ENCODE results near the gene ELF5.
A peak's percentile ranks its signal among the peaks of the same experiment; 100 is the strongest.

Gene ELF5

DNA sequence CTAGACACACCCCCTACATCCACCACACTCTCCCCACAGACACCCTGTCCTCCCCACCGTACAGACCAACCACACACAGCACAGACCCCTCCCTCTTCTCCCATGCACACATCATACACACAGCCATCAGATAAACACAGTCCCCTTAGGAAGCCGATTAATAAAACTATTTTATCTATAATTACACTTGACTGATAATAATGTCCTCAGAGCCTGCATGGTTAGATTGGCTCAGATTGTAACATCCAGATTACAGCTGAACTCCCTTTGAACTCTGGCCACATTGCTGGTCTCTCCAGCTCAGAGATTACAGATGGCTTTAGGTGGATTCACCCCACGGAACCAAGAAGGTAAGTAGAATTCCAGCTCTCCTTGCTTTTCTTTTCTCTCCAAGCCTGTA, 9.5 kb upstream of the ELF5 start:
- DNase-seq (ENCODE audit: insufficient read length, low spot score) (no peak), FAIRE-seq (no peak)

DNA sequence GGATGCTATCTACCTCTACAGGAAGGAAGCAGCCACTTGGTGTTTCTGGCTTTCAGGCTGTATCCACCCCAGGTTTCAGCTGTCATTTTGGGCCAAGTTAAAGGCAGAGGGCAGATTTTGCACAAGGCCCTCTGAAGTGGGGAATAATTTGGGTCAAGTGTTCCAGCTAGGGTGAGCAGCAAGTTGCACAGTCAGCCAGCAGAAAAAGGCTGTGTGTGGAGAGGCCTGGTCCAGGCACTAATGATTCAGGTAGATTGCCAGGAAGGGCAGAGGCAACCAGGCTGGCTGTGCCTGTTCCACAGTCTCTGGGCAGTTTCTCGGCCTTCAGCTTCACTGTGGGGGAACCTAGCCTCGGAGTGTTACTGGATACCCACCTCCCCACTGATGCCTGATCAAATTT, 8.6 kb upstream of the ELF5 start:
- FAIRE-seq: no peak
- no peak for DNase-seq (ENCODE audit: insufficient read length, low spot score)

DNA sequence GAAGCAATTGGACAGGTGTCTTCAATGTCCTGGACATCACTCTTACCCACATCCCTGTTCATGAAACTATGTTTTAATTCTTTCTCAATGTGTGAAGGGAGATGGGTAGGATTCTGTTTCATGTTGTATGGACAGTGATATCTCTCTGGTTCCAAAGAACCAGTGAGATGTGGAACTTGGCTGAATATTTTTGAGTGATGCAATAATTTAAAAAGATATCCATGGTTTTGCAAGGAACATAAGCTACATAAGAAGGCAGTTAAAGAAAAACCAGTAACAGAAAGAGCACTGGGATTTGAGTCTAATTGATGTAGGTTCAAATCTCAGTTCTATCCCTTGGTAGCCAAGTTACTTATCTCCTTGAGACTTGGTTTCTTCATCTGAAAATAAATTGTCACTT, 7.7 kb upstream of the ELF5 start:
- DNase-seq (ENCODE audit: insufficient read length, low spot score) (no peak), FAIRE-seq (no peak)

DNA sequence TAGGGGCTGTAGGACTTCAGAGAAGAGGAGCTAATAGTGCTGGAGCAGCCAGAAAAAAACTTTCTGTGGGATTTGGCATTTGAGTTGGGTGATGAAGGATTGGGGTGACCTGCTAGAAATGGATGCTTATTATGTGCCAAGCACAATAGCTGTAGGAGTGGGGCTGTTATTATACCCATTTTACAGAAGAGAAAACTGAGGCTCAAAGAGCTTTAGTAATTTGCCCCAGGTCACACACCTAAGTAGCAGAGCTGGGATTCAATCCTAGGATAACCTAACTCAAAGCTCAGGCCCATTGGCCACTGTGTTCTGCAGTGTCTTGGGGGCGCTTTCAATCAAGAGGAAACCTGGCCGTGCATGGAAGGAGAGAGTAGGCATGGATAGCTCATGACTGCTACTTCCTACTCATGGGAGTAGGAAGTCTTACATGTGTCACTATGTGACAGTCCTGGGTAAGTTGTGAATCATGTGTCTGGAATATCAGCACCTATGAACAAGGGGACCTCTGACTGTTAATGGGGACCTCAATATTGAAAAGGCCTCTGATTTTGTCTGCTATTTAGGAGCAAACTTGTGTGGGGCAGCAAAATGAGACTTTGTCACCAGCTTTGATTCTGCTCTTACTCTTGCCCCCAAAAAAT, 6.1 kb upstream of the ELF5 start:
- DNase-seq (ENCODE audit: insufficient read length, low spot score) (no peak), FAIRE-seq (no peak)

DNA sequence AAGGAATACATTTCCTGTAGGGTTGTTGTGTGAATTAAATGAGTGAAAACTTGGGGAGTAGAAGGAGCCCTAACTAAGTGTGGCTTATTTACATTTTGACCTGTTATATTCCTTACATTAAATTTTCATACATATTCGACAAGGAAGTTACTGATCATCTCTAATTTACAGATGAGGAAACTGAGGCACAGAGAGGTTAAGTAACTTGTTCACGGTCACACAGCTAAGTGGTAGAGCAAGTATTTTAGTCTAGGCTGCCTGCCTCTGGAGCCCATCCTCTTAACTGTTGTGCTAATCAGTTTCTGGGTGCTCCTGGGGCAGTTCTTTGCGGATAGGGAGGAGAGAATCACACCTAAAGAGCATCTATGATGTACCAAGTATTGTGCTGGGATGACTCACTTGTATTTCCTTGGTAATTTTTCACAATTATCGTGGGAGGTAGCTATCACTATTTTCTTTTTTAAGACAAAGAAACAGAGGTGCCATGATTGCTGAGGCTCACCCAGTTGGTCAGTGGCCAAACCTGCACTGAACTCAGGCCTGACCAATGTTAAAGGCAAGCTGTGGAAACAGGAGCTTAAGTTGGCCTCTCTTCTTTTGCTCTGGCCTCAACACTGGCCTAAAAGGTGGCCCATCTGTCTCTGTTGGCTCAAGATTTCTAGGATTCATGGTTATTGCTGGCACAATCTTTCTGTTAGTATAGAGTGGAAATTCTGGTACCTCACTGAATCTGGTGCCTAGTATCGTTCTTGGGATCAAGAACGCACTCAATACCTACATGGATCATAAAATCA, 2.9 kb upstream of the ELF5 start:
- FAIRE-seq: no peak
- no peak for DNase-seq (ENCODE audit: insufficient read length, low spot score)

DNA sequence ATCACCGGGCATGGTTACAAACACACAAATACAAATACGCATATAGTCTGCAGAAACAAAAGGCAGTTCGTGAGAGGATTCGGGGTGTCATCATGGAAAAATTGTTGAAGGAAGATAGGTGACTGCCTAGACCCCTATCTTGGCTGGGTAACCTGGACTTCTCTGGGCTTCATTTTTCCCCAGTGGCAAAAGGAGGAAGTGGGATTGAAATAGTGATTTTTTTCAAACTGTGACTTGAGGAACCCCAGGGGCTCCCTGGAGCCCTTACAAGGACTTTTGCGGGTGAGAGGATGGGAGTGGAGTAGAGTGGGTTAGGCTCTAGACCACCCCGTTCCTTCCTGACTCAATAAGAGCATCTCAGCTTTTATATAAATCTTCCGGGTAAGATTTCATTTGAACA, 1.0 kb upstream of the ELF5 start:
- FAIRE-seq (no peak), DNase-seq (ENCODE audit: insufficient read length, low spot score) (no peak)

DNA sequence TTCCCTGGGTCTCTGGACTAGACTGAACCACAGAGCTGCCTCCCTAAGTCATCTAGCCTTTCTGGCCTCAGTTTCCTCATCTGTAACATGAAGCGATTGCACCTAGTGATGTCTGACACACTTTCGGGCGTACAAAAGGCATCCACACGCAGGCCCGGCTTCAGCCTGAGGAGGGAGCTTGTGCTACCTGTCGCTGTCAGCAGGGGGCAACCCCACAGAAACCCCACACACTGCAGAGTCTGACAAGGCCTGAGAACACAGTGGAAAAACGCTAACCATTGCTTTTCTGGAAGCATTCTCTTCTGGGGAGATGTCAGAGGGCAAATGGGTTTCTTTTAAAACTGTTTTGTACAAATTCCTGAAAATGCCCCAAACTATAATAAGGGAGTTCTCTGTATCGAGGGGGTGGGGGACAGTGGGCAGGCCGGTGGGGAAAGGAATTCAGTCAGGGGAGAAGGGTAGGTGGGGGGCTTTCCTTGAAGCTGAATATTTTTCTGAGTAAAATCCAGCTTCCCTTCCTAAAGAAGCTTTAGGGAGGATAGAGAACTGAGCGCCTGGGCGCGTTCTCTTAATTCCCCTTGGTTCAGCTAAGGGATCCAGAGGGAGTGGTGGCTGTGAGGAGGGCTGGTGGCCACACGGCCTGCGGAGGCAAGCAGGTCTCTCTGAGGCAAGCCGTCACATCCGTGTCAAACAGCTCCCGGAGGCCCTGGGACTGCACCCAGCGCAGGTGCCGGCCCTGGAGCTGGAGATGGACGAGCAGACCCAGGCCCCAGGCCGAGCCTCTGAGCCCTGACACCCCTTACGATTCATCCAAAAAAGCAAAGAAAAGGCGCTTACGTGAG, 533 bp downstream of the ELF5 start:
- FAIRE-seq: peak; percentile 62

DNA sequence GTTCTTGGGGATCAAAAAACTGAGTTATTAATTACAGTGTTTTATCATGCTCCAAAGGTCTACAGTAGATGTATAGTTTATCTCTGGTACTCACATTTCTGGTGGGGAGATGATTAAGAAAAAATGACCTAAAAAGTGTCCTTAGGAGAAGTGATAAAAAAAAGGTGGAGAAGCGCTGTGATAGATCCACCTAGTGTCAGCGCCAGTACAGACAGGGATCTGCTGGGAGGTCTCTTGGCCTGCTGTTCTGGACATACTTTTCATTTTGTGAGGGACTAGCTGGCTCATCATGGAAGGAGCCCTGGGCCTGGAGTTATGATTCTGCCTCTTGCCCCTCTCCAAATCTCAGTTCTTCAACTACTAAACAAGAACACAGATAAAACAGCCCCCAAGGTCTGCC, 2.9 kb downstream of the ELF5 start:
- no peak for FAIRE-seq
- DNase-seq (ENCODE audit: insufficient read length, low spot score): no peak

More for the DNA sequence above, 533 bp downstream of the ELF5 start:
- peak; percentile 64 for DNase-seq (ENCODE audit: insufficient read length, low spot score)

DNA sequence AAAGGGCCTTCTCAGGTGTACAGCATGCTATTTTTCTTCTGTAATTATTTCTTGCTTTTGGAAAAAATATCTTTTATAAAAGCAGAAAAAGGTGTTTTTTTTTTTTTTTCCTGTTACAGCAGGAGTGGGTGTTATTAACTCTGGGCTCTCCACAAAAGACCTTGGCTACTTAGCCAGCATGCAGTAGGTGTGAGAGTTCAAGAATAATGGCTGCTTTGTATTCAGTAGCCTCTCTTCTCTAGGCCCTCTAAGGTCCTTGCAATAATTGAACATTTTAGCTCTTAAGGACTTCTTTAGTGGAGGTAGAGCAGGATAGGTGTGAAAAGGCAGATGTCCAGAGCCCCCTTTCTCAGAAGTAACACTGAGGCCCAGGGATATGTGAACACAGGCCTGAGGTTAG, 3.4 kb downstream of the ELF5 start:
- no peak for DNase-seq (ENCODE audit: insufficient read length, low spot score)
- no peak for FAIRE-seq

DNA sequence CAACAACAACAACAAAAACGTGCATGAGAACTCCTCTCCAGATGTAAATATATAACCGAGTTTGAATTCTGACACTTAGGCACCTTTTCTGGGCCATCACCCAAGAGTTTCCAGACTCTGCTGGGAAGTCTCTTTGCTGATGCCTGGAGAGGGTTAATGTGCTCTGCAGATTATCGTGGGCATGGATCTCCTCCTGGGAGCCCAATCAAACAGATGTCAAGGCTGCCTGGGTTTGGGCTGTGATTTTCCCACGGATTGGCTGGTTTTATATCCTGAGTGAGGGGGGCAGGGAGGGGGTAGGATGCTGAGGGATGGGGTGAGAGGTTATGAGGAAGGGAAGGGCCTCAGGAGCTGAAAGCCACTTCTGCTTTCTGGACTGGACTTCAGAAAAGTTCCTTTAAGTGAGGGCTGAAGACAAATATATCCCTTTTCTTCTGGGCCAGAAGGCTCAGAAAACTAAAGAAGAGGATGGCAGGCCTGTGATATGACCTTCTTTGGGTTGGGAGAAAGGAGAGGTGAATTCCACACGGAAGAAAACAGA, 4.2 kb downstream of the ELF5 start:
- DNase-seq (ENCODE audit: insufficient read length, low spot score) (no peak), FAIRE-seq (no peak)

DNA sequence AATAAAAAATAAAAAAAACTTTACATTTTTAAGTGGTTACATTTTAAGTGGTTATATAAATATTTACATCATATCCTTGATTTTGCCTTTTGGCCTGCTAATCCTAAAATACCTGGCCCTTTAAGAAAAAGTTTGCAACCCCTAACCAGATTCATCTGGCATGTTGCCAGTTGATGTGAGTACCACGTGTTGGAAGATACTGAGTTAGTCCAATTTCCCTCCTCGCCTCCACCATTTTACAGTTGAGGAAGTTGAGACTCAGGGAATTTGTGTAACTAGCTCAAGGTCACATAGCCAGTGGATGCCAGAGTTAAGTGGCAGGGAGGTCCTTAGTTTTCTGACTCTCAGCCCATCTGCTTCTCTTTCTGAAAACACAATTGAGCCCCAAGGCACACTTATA, 5.1 kb downstream of the ELF5 start:
- DNase-seq (ENCODE audit: insufficient read length, low spot score) (no peak), FAIRE-seq (no peak)

DNA sequence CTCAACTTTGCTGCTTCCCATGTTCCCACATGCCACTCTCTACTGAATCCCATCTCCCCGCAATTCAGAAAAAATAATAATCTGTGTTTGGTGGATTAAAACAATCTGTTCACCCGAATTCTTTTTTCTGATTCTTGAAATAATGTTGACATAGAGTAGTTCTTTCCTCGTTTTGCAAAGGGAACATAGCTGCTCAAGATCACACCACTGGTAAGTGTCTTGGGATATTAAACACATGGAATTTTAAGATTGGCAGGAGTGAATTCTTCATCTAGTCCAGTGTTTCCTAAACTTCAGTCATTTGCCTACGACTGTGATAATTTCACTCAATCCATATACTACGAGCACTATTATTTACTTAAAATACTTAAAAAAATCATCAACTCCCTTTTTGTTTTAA, 6.0 kb downstream of the ELF5 start:
- FAIRE-seq (no peak), DNase-seq (ENCODE audit: insufficient read length, low spot score) (no peak)

DNA sequence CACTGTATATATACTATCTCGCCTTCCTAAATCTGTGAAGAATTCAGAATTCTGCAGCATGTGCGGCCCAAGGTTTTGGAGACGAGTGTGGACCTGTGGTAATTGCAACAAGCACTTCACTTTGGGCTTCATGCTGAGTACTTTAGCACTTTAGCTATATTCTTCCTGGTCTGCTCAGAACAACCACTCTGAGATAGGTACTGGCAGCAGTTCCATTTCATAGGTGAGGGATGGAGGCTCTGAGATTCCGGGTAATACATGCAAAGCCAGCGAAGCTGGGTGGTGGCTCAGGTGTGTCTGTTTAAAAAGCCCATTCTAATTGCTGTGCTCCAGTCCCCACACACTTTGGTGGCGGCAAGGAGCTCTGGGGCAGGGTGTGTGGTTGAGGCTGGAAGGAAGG, 6.4 kb downstream of the ELF5 start:
- DNase-seq (ENCODE audit: insufficient read length, low spot score) (no peak), FAIRE-seq (no peak)

DNA sequence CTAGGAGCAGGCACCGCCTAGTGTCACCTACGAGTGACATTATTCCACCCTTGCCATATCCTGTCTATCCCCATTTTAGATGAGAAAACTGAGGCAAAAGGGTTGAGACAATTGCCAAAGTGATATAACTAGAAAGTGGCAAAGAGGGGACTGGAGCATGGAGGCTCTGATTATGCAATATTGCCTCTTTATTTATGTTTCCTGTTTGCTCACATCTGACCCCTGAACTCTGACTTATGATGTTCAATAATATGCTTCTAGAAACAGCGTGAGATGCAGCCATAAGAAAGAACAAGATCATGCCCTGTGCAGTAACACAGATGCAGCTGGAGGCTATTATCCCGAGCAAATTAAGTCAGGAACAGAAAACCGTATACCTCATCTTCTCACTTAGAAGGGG, 7.7 kb downstream of the ELF5 start:
- DNase-seq (ENCODE audit: insufficient read length, low spot score) (no peak), FAIRE-seq (no peak)

DNA sequence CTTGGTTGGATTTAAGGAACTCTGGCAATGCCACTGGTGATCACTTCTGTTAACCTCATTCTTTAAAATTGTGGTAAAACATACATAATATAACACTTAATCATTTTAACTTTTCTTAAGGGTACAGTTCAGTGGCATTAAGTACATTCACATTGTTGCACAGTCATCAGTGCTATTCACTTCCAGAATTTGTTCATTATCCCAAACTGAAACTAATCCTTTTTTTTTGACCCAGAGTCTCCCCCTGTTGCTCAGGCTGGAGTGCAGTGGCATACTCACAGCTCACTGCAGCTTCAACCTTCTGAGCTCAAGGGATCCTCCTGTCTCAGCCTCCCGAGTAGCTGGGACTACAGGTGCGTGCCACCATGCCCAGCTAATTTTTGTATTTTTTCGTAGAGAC, 10.6 kb downstream of the ELF5 start:
- no peak for FAIRE-seq

DNA sequence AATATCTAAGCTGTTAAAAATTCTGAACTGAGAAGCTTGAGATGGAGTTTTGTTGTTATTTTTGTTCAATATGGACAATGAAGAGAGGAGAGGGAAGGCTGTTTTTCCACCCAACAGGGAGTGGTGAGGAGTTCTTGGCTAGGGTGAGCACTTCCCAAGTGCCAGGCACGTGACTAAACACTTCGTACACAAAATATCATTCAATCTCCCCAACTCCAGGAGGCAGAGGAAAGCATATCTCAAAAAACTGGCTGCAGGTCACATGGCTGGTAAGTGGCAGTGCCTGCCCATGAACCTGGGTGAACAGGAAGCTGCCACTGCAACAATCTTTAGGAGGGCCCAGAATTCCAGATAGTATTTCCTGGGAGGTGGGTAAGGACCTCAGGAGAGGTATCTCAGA, 11.6 kb downstream of the ELF5 start:
- no peak for FAIRE-seq
- DNase-seq (ENCODE audit: insufficient read length, low spot score): no peak

More for the DNA sequence above, 10.6 kb downstream of the ELF5 start:
- DNase-seq (ENCODE audit: insufficient read length, low spot score): no peak

DNA sequence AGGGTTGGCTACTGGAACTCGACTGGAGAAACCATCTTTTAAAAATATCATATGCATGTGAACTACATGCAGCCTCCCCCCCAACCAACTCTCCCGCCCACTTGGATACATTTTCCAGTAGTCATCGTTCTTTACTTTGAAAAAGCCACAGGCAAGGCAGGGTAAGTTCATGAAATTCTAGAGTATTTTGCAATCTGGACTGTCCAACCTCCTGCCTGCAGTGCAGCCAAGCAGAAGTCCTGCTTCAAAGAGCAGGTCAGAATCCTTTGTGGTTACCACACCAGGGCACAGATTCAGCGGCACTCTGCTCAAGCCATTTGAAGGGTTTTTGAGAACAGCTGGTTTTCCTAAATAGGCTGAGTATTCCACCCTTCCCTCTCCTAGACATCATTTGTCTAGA, 12.1 kb downstream of the ELF5 start:
- FAIRE-seq: no peak
- DNase-seq (ENCODE audit: insufficient read length, low spot score): peak; percentile 23

DNA sequence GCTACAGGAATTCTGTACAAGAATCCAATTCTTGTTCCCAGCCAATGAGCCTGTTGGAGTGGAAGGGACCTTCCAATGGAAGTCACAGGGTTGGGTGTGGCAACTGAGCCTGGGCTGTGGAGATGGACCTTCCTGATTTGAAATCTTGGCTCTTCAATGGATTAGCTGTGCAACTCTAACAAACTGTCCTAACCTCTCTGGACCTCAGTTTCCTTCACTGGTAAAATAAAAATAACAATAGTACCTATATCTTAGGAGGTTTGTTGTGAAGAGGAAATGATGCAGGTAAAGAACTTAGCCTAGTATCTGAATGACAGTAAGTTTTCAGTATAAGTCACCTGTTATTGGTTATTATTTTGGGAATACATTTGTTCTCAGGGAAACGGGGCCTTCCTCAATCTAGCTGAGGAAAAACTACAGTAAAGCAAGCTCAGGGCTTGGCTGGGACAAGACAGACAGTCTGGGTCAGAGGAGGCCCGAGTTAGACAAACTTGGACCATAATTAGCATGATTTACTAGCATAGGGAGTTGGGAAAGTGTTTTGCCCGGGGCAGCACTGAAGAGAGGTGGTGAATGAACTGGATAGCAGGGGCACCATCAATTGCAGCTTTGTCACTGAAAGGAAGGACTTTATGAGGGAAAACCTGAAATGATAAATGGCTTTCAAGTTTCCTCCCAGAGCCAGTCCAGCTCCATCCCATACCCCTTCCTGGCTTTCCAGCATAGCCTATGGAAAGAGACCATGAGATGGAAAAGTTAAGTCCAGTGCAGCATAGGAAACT, 13.7 kb downstream of the ELF5 start:
- FAIRE-seq: no peak
- no peak for DNase-seq (ENCODE audit: insufficient read length, low spot score)

DNA sequence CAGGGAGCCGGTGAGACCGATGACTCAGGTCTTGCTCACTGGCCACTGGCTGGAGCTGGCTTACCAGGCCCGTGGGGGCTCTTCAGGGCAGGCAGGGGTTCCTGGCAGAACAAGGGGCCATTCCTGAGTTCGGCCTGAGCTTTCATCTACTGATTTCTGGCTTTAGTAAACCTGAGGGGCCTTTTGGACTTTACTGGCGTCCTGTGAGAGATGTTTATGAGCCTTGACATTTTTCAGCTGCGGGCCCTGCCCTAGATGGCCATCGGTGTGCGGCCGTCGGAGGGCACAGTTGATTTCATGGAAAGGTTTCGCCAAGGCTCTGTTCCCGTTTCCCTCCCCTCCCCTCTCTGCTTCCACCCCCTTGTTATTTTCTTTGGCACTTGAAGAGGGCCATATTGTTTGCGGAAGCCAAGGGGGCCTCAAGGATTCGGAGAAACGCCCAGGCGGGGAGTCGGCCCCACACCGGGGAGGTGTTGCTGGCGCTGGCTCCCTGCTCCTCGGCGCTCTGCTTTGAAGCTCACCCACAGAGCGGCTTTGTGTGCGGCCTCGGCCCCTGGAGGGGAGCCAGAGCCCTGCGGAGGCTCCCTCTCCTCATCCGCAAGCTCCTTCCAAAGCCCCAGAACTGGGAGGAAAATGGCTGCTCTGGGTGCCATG, 17.7 kb downstream of the ELF5 start:
- FAIRE-seq (no peak), DNase-seq (ENCODE audit: insufficient read length, low spot score) (no peak)

DNA sequence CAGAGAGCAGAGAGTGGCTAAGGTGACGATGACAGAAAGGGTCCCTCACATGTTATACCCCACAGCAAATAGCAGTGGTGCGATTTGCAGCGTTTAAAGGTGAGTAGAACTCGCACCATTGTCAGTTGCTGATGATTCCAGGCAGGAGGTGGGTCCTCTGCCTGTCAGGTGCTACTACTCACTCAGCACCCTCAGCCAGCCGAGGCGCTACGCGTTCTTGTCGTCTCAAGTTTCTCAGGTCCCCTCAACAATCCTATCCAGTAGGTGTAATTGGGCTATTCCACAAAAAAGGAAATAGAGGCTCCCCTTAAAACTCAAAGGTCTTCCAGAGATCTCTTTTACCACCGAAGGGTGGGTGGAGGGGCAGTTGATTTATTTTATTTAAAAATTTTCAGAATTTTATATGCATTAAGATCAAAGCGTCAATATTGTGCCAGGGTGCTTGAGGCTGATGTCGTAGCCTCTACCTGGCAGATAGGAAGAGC, 18.3 kb downstream of the ELF5 start:
- FAIRE-seq (no peak), DNase-seq (ENCODE audit: insufficient read length, low spot score) (no peak)

Data from HTR-8/SVneo (cell line).